Measurements from ENCODE around the gene ZBTB32.
"Not testable (repeated sequence)": the region's sequence is repeated elsewhere in the genome, so short reads cannot be mapped to it uniquely, and the experiment has no call there.

Gene ZBTB32

GRCh38 chr19:35673121-35673804 lies 31.1 kb upstream of the ZBTB32 start:
- DNase-seq (ENCODE audit: low read depth), result peak; percentile 40

DNA sequence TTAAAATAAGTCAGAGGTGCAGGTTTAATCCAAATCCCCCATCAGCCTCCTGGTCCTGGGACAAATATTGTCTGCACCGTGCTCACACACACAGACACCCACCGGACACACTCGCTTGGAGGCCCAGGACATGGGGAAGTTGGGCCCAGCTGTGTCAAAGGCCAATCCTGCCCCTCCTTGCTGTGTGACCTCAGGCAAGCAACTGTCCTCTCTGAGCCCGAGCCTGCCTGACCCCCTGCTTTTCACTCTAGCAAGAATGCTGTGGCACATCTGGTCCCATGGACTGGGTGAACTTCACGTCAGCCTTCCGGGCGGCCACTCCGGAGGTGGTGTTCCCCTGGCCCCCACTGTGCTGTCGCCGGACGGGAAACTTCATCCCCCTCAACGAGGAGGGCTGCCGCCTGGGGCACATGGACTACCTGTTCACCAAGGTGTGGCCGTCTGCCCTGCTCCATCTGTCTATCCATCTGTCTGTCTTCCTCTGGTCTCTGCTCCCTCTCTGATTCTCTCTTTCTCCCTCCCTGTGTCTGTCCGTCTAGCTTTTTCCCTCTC lies 28.7 kb upstream of the ZBTB32 start:
- no peak for TF ChIP-seq CTCF (IDR thresholded peaks at IDR 0.05; ENCODE audit: low read length, missing control alignments)
- no peak for DNase-seq (ENCODE audit: low read depth)
- H3K4me3 ChIP-seq (replicated peaks; ENCODE audit: low read depth, low read length), result no peak overlapping the region

More at GRCh38 chr19:35673121-35673804, 31.1 kb upstream of the ZBTB32 start:
- peak overlapping the region; percentile 48 for H3K4me3 ChIP-seq (replicated peaks; ENCODE audit: low read depth, low read length)
- no peak for TF ChIP-seq CTCF (IDR thresholded peaks at IDR 0.05; ENCODE audit: low read length, missing control alignments)

GRCh38 chr19:35689836-35690235 lies 14.5 kb upstream of the ZBTB32 start:
- no peak for DNase-seq (ENCODE audit: low read depth)
- no peak overlapping the region for H3K4me3 ChIP-seq (replicated peaks; ENCODE audit: low read depth, low read length)
- no peak for TF ChIP-seq CTCF (IDR thresholded peaks at IDR 0.05; ENCODE audit: low read length, missing control alignments)

DNA sequence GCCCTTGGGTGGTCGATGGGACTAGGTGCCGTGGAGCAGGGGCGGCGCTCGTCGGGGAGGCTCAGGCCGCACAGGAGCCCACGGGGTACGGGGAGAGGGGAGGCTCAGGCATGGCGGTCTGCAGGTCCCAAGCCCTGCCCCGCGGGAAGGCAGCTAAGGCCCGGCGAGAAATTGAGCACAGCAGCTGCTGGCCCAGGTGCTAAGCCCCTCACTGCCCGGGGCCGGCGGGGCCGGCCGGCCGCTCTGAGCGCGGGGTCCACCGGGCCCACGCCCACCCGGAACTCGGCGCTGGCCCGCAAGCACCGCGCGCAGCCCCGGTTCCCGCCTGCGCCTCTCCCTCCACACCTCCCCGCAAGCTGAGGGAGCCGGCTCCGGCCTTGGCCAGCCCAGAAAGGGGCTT lies 13.3 kb upstream of the ZBTB32 start:
- H3K4me3 ChIP-seq (replicated peaks; ENCODE audit: low read depth, low read length); DNase-seq (ENCODE audit: low read depth): not testable (repeated sequence)

DNA sequence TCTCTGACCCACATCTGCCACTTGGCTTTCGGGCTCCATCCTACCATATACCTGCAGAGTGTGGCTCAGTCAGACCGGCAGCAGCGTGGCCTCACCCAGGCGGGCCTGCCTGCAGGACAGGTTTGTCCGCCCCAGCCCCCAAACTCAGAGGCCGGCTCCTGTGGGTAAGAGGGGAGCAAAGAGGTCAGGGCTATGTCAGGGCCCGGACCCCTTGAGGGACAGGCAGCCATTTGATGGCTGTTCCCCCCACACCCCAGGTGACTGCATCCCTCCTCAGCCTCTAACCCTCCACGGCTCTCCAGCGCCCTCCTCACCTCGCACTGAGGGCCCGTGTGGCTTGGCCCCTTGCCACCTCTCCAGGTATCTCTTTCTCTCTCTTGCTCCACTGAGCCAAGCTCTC lies 12.3 kb upstream of the ZBTB32 start:
- no peak for TF ChIP-seq CTCF (IDR thresholded peaks at IDR 0.05; ENCODE audit: low read length, missing control alignments)
- DNase-seq (ENCODE audit: low read depth), result no peak
- H3K4me3 ChIP-seq (replicated peaks; ENCODE audit: low read depth, low read length), result no peak overlapping the region

DNA sequence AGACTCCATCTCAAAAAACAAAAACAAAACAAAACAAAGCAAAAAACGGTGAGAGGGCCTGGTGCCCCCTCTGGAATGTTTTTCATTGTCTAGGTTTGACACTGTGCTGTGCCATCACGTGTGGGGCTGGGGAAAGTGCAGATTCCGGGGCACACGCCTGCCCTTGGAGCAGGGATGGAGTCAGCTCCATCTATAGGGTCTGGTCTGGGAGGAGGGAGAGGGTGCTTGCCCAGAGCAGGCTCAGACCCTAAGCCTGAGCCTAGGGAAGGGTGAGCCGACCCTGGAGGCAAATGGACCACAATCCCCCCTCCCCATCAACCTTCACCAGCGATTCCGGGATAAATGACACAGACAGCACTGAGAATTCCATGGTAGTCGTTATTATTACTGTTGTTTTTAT lies 10.9 kb upstream of the ZBTB32 start:
- no peak for DNase-seq (ENCODE audit: low read depth)
- no peak for TF ChIP-seq CTCF (IDR thresholded peaks at IDR 0.05; ENCODE audit: low read length, missing control alignments)
- no peak overlapping the region for H3K4me3 ChIP-seq (replicated peaks; ENCODE audit: low read depth, low read length)

DNA sequence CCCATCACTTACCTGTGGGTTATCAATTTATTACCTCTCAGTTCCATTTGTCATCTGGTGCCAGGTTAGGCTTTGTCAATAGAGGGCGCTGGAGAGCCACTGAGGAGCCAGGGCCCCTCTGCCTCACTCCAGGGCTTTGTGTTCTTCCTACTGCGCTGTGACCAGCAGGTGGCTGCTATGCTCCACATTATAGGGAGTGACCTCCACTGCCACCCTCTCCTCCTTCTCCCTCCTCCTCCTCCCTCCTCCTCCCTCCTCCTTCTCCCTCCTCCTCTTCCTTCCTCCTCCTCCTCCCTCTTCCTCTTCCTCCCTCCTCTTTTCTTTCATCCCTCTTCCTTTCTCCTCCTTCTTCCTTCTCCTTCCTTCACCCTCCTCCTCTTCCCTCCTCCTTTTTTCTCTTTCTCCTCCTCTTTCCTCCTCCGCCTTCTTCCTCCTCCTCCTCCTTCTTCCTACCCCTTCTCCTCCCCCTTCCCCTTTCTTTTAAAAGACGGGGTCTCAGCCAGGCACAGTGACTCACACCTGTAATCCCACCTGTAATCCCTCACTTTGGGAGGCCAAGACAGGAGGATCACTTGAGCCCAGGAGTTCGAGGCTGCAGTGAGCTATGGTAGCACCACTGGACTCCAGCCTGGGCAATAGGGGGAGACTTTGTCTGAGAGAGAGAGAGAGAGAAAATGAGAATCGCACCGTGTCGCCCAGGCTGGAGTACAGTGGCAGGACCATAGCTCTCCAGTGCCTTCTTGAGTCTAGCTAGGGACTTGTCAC lies 10.3 kb upstream of the ZBTB32 start:
- peak; percentile 87 for DNase-seq (ENCODE audit: low read depth)
- no peak overlapping the region for H3K4me3 ChIP-seq (replicated peaks; ENCODE audit: low read depth, low read length)
- TF ChIP-seq CTCF (IDR thresholded peaks at IDR 0.05; ENCODE audit: low read length, missing control alignments), result peak; percentile 99

Data from fibroblast of pulmonary artery (primary cell).